ENCODE results near the gene NUP107.
"Not testable (repeated sequence)": the region's sequence is repeated elsewhere in the genome, so short reads cannot be mapped to it uniquely, and the experiment has no call there.

Gene NUP107

DNA sequence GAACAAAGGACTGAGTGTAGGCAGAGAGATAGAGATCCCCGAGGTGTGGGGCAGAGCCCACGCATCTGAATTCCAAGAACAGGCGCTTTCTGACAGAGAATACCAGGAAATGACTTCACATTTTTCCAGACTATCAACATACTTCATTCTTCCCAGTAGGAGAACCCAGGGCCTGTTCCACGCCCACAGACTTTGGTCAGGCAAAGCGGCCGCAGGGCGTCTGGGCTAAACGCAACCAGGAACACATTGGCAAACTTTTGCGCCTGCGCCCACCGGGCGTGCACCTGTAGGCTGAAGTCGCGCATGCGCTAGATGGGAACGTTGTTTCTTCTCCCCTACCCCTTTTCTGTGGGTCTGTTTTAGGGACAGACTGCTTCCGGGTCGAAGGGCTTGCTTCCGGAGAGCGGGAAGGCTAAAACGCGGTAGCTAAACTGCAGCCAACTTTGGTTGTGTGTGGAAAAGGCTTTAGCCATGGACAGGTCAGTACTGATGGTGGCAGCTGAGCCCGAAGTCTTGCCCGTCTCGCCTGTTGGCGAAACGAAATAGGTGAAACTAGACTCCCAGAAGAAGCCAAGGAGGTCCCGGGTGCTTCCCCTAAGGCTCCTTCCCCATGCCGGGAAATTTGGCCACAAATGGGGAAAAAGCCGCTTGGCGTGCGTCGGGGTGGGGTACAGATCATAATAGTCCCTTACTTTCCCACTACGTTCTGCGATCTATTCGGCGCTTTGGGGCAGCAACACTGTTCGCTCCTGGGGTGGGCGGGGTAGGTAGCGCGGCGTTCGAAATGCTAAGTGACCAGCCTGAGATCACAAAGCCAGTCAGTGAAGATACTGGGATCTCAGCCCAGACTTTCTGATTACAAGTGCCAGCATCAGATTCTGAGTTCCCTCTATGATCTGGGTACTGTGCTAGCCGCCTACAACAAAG lies at the start of gene NUP107:
TSS of gene NUP107 (plus strand) at position 384 of the 927 bp plus-strand sequence. CDS start at position 472, 88 bp downstream.
- peak; percentile 99 for DNase-seq (ENCODE audit: low read depth, low spot score)

GRCh38 chr12:68637439-68637838 lies 49.3 kb upstream of the NUP107 start:
- DNase-seq (ENCODE audit: low read depth, low spot score), result not testable (repeated sequence)

- no peak for DNase-seq (ENCODE audit: low read depth, low spot score)
Measured at GRCh38 chr12:68638171-68638570, 48.6 kb upstream of the NUP107 start.

DNA sequence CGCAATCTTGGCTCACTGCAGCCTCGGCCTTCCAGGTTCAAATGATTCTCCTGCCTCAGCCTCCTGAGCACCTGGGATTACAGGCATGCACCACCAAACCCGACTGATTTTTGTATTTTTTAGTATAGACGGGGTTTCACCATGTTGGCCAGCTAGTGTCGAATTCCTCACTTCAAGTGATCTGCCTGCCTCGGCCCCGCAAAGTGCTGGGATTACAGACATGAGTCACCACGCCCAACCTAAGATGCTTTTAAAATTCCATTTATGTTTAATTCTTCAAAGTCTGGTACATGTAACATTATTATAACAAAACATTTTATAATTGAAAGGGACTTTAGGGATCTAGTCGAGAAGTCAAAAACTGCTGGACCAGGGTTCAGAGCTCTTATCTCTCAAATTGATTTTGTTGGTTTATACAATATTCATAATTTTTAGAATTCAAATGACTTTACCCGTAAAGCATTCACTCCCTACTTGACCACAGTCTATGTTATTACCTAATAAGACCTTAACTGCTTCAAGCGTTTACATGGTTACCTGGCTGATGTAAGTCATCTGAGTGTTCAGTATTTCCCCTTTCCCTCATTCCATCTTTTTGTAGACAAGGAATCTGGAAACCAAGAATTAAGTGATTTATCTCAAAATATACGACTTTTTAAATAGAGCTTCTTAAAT lies 47.9 kb upstream of the NUP107 start:
- no peak for DNase-seq (ENCODE audit: low read depth, low spot score)

DNA sequence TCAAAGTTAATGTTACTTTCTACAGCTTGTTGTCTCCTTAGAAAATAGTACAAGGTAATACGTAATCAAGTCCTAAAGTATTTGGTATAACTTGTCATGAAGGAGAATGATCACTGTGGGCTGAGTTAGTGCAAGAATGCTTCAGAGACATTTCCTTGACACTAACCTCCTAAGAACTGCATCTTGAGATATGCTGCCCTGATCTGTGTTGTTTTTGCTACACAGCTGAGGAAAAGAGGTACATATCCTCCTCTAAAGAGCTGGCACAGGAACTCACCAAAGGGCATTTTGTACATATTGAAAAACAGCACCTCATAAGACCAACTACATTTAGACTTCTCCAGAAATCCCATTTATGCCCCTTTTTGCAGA lies 47.4 kb upstream of the NUP107 start:
- DNase-seq (ENCODE audit: low read depth, low spot score), result no peak

DNA sequence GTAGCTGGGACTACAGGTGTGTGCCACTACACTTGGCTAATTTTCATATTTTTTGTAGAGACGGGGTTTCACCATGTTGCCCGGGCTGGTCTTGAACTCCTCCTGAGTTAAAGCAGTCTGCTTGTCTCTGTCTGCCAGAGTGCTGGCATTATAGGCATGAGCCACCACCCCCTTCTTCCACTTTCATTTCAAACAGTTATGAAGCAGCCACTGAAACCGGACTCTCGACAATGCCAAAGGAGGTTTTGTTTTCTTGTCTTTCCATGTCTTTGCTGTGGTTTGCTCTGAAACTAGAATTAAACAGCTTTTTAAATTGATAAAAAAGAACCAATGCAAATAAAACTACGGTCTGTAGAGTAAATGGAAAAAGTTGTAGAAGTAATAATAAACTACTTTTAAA lies 45.6 kb upstream of the NUP107 start:
- DNase-seq (ENCODE audit: low read depth, low spot score), result no peak

DNA sequence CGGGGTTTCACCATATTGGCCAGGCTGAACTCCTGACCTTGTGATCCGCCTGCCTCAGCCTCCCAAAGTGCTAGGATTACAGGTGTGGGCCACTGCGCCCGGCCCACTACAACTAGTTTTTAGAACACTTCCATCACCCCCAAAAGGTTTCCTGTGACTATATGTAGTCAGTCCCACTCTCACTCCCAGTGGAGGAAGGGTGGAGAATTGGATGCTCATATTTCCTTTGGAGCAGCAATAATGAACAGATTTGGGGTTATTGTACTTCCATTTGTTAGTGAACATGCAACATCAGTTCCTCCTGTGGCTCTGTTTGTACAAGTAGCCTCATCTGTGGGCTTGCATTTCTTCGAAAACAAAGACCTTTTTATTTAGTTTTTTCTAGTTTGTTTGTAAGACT lies 40.3 kb upstream of the NUP107 start:
- no peak for DNase-seq (ENCODE audit: low read depth, low spot score)

DNA sequence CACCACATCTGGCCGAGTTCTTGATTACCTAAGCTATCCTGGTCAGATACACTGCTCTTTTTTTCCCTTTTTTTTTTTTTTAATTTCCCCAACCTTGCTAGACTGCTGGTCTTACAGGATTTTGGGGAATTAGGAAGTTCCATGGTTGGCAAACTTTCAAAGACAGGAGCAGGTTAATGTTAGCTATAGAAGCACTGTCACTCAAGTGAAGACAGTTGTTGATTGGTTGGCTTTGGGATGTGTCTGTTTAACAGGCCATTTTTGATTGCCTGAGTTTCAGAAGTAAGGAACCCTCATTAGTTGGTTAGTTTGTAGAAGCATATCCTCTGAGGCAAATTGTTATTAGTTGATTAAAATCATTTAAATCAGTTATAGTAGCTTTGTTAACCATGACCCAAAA lies 39.3 kb upstream of the NUP107 start:
- DNase-seq (ENCODE audit: low read depth, low spot score), result no peak

GRCh38 chr12:68648179-68648578 lies 38.6 kb upstream of the NUP107 start:
- no peak for DNase-seq (ENCODE audit: low read depth, low spot score)

- DNase-seq (ENCODE audit: low read depth, low spot score), result no peak
Measured at GRCh38 chr12:68665016-68665569, 21.7 kb upstream of the NUP107 start.

DNA sequence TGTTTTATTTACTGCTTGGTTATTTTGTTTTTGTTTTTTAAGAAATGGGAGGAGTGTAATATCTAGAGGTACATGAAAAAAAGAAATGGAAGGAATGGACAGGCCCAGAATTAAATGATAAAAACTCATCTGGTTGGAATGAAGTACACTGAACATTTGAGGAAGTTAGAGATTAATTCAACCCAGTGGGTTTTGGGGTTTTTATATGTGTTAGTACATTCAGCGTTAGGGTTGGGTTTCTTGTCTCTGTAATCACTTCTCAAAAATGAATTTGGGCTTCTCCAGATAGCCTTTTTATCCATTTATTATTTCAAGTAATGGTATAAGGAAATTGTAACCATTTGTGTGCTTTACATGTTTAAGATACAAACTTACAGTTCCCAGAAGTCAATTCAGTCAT lies 19.5 kb upstream of the NUP107 start:
- no peak for DNase-seq (ENCODE audit: low read depth, low spot score)

- no peak for DNase-seq (ENCODE audit: low read depth, low spot score)
Measured at GRCh38 chr12:68667896-68668295, 18.9 kb upstream of the NUP107 start.

- no peak for DNase-seq (ENCODE audit: low read depth, low spot score)
Measured at GRCh38 chr12:68671179-68671578, 15.6 kb upstream of the NUP107 start.

DNA sequence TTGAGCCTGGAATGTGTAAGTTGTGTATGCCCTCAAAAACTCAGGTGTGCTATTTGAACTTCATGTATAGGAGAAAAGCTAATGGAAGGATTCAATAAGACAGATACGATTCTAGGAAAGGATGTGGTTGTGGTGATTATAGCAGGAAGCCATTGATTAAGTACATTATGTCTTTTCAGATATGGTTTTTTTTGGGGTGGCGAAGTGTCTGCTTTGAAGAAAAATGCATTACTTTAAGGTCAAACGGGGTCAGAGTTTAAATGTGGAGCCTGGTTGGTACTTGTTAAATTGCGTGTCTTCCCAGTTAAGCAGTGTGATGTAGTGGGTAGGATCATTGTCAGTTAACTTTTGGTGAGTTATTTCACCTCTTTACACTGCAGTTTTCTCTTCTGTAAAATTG lies 13.0 kb upstream of the NUP107 start:
- no peak for DNase-seq (ENCODE audit: low read depth, low spot score)

DNA sequence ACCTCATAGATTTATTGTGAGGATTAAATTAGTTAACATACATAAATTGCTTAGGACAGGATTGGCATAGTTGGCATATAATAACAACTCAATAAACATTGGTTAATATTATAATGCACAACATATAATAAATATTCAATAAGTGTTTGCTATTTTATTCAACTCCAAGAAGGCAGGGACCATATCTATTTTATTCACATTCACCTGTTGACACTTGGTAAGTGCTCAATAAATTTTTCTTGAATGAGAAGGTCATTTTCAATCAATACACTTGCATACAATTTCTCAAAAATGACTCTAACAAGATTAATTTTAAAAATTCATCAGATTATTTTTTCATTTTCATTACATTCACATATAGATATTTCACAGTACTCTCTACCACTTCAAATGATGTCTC lies 12.4 kb upstream of the NUP107 start:
- DNase-seq (ENCODE audit: low read depth, low spot score), result no peak

DNA sequence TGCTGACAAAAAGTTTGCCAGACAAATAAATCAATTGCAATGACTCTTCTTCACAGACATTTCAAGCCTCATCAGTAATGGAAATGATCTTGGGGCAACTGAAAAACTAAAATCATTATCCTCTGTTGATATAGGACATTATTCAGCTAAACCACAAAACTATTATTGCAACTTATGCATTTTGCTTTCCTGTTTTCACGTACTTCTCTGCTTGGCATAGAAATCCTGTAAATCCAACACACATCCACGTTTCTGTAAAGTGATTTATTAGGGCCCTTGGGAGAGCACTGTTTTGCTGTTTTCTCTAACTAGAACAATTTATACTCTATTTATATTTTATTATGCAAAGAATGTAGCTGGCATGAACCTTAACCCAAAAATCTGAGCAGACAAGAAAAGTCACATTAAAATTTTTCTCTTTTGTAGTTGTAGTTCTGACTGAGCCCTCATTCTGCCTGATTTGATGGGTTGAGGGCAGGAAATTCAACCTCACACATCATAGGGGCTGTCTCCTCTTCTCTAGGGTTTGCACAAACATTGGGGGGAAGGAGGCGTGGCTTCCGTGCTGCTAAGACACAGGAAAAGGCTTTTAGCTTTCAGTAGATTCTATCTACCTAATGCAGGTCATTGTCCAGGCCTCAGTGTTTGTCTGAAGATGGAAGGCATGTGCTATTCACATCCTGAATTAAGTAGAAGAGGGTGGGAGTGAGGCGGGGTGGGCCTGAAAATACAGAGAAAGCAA lies 11.5 kb upstream of the NUP107 start:
- no peak for DNase-seq (ENCODE audit: low read depth, low spot score)

DNA sequence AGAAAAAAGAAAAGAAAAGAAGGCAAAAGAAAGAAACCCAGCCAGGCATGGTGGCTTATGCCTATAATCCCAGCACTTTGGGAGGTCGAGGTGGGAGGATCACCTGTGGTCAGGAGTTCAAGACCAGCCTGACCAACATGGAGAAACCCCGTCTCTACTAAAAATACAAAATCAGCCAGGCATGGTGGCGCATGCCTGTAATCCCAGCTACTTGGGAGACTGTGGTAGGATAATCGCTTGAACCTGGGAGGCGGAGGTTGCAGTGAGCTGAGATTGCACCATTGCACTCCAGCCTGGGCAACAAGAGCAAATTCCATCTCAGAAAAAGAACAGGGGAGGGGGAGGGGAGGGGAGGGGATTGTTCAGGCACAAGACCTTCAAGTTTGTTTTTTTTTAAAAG lies 9.9 kb upstream of the NUP107 start:
- DNase-seq (ENCODE audit: low read depth, low spot score), result not testable (repeated sequence)

- no peak for DNase-seq (ENCODE audit: low read depth, low spot score)
Measured at GRCh38 chr12:68686262-68686594, 550 bp upstream of the NUP107 start.

DNA sequence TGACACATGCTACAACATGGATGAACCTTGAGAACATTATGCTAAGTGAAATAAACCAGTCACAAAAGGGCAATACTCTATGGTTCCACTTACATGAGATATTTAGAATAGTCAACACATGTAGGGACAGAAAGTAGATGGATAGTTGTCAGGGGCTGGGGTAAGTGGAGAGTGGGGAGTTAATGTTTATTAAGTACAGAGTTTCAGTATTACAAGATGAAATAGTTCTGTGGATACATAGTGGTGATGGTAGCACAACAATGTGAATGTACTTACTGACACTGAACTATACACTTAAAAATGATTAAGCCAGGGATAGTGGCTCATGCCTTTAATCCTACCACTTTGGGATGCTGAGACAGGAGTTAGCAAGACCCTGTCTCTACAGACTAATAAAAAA lies 8.7 kb downstream of the NUP107 start:
- no peak for DNase-seq (ENCODE audit: low read depth, low spot score)

GRCh38 chr12:68699486-68699885 lies 12.7 kb downstream of the NUP107 start:
- no peak for DNase-seq (ENCODE audit: low read depth, low spot score)

- no peak for DNase-seq (ENCODE audit: low read depth, low spot score)
Measured at GRCh38 chr12:68727776-68728175, 41.0 kb downstream of the NUP107 start.

DNA sequence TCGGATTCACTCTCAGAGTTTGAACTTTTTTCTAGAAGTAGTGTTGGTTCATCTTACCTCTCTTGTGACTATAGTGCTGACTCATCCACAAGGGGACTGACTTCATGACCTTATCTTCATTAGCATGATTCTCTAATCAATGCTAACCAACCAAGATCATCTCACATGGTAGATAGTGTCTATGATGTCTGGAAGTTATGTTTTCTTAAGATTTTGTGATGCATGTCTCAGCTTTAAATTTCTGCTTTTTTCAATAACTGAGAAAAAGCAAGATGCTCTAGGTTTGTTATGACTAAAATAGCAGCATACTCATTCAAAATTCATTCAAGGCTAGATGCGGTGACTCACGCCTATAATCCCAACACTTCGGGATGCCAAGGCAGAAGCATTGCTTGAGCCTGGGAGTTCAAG lies 46.9 kb downstream of the NUP107 start:
- DNase-seq (ENCODE audit: low read depth, low spot score), result no peak
